Stimulated activated CD4-positive, alpha-beta T cell treated with anti-CD3 and anti-CD28 coated beads, Interleukin-4, amount 100 ng/mL, for 4 hours (primary cell): ENCODE measurements around the gene MVK.

Experiments used
- DNase-seq, 2 experiments: peaks; one replicate each; pipeline ENCODE4 v3.0.0-alpha.2; 2020

MVK gene

DNA sequence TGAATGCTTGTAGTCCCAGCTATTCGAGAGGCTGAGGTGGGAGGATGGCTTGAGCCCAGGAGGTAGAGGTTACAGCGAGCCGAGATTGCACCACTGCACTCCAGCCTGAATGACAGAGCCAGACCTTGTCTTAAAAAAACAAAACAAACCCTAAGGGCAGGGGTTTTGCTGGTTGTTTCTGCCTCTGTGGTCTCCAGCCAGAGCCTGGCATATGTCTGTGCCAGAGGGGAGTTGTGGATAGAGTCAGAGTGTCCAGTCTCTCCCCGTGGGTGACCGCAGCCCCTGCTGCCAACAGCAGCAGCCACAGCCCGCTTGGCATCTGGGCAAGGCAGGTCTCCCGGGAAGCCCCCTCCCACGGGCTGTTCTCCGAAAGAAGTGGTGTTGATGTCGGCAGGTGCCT lies 37.6 kb downstream of the MVK start:
- no peak for DNase-seq

DNA sequence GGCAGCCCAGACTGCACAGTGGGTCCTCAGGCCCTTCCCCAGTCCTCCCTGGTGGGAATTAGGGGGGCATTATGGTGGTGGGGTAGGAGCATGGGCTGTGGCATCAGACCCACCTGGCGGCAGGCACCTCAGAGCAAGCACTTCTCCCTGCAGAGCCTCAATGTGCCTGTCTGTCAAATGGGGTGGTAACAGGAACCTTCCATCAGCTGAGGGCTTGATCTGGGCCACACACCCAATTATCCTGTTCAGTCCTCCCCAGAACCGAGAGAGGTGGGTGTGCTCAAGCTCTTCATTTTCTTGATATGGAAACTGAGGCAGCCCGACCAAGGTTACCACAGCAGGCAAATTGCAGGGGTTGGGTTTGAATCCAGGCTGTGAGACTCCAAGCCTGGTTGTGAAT lies 38.4 kb downstream of the MVK start:
- no peak for DNase-seq

DNA sequence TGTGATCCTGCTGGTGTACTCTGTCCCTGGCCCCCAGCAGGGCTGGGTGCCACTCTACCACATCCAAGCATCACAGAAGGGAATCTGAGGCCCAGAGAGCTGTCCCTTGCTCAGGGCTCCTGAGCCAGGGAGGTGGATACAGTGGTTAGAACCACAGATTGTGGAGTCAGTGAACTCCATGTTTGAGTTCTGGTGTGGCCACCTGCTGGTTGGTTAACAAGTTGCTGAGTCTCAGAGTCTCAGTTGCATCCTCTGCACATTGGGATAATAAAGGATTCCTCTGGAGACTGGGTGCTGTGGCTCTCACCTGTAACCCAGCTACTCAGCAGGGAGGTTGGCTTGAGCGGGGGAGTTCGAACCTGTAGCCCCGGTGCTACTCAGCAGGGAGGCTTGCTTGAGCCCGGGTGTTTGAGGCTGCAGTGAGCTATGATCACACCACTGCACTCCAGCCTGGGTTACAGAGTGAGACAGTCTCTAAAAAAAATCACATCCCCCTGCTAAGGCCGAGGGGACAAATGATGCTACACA lies 39.4 kb downstream of the MVK start:
- DNase-seq, result no peak

DNA sequence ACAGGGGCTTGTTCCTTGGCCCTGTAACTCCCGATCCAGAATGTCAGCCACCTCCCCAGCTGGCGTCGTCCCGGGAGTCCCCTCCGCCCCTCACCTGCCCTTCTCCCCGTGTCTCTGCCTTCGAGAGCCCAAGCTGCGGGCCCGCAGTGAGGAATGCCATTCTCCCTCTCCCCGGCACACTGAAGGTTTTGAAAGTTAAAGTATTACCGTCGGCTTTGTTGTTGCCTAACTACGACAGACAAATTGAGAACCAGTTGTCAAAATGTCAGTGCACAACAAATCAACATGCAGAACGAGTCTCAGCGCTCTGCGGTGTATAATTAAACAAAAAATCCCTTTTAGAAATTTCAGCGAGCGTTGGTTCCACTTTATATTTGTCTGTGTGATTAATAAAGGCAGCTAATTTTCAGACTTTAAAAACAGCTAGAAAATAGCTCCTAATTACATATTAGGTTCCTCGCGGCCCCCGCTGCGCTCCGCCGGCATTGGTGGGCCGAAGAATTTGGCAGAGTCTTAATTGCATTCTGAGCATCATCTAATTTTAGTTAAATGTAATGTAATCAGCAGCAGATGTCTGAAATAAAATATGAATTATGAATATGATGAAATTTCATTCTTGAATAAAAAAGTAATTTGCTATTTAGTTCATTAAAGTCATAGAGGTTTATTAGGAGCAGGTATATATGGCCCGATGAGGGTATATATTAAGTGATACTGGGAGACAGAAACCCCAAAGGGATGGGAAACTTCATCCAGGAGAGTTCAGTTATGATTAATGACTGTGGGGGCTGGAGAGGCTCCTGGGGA lies 40.3 kb downstream of the MVK start:
- DNase-seq, result no peak

DNA sequence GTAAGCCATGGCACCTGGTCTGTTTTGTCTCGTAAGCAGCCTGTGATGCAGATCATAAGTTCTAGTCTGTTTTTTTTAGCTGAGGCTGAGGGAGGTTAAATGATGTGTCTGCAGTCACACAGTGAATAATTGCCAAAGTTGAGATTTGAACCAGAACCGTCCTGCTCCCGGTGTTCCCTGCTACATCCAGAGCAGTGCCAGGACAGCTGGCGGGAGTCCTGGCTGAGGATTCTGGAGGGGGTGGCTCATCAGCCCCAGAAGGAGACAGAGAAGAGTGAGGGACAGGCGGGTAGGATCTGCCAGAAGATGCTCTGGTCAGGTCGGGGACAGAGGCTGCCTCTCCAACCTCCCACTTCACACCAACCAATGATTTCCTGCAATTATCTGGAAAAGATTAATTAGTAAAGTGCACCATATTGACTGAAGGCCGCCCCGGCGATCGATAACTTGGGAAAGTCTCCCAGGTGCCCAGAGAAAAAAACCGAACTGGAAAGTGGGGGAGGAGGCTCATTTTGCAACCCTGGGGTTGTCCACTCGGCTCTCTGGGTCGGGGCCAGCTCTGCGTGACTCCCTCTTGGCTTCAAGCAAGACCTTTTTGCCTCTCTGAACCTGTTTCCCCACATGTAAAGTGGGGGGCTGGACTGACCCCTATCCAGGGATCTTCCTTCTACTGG lies 42.1 kb downstream of the MVK start:
- DNase-seq, result no peak

DNA sequence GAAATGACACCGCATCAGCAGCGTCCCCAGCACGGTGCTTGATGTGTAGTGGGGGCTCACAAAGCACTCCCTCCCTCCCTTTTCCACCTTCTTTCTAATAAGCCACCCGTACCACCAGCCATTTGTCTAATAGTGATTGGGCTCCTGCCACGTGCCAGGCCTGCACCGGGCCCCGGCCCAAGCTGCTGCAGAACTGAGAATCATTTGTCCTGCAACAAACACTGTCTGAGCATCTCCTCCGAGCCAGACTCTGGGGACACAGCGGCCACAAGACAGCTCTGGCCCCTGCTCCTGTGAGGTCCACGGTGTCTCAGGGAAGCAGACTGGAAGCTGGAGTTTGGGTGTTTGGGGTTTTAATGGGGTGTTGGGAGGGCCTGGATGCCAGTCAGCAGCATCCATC lies 43.9 kb downstream of the MVK start:
- DNase-seq, result no peak

DNA sequence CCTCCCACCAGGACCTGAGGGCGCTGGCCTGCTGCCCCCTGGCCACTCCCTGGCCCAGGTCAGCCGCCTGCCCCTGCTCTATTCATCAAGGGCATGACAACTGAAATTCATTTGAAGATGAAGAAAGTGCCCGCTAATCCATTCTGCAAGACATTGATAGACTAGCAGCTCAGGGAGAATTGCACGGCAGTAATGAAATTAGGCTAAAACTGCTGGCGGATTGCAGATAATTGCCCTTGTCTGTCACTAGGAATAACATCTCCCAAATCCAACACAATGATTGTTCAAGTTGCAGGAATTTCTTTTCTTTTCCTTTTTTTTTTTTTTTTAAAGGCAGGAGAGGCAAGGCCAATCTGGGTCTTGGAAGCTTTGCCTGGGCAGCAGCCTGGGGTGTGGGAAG lies 44.5 kb downstream of the MVK start:
- DNase-seq, result no peak

DNA sequence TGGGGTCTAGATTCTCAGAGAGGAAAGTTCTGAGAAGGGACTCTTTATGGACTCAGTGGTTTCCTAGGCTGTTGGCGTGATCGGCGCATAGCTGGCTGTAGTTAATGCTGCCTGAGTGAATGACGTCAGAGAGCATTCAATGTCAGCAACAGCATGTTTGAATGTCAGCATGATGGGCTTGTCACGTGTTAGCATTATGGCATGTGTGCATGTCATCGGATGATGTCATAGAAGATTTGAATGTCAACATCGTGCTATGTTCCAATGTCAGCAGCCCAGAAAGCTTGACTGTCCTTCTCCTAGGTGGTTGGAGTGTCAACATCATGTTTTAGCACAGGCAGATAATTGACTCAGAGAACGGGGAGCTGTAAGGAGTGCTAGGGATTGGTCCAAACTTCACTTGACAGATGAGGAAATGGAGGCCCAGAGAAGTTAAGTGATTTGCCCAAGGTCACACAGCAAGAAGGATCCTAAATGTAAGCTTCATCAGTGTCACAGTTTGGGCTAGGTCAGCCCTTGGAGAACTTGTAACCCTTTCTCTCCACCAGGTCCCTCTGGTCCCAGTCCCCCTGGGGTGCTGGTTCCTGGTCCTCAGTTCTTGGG lies 45.5 kb downstream of the MVK start:
- DNase-seq, result no peak

DNA sequence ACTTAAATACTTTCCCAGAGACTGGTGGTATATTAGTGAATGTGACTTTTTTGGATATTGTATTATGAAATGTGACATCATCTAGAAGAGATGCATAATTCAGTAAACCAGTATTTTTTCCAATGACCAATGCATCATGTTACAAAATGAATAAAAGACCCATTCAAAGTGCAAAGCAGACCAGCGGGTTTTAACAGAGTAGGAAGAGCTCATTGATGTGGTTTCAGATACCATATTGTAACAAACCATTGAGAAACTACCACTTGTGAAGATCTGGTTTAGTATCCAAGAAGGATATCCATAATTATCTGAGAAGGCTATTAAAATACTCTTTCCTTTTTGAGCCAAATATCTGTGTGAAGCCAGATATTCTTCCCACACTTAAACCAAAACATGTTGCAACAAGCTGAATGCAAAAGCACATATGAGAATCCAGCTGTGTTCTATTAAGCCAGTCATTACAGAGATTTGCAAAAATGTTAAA lies 47.7 kb downstream of the MVK start:
- no peak for DNase-seq

DNA sequence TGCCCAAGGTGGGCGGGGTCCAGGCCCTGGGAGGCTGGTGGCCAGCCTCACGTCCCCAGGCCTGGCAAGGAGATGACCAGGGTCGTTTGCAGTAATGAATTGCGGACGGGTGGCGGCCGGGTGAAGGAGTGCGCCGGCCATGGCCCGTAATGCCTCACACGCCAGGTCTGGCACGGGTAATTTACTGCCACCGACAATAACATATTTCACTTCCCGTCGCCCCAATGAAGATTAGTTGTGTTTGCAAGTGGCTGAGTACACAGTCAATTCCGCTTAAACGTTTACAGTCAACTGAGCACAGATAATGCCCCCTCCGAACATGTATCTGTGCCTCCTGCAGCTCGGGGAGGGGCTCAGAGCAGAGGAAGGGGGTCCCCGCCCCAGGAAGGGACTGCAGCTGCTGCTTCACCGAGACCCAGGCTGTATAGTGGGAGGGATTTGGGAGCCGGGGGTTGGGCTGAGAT lies 48.3 kb downstream of the MVK start:
- no peak for DNase-seq

DNA sequence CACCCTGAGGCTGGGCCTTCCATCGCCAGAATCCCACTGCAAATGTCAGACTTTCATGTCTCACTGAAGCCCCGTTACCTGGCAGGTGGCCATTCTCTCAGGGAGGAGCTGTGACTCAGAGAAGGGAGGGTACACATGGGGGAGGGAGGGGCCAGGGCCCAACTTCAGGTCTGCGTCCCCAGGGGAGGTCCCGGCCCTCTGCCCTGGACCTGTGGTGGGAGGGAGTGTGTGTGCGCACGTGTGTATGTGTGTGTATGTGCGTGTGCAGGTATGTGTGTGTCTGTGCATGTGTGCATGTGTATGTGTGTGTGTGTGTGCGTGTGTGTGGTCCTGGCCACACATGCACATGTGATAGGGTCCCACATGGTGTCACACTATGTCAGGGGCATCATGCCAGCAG lies 50.9 kb downstream of the MVK start:
- no peak for DNase-seq

DNA sequence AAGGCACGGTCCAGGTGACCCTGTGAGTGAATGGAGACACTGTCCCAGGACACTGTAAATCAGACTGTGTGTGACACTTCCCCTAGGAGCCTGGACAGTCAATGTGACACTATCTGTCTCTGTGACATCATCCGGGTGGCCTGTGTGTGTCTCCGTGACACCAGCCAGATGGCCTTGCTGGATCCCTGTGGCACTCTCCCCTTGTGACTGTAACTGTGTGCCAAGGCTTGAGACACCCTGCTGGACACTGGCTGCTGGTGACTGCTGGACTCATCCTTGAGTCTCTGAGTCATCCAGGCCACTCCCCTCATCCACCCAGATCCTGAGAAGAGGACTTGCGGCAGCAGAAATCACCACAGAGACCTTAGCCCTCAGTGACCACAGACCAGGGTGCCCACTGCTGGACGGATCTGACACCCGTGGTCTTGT lies 51.6 kb downstream of the MVK start:
- DNase-seq, result no peak

DNA sequence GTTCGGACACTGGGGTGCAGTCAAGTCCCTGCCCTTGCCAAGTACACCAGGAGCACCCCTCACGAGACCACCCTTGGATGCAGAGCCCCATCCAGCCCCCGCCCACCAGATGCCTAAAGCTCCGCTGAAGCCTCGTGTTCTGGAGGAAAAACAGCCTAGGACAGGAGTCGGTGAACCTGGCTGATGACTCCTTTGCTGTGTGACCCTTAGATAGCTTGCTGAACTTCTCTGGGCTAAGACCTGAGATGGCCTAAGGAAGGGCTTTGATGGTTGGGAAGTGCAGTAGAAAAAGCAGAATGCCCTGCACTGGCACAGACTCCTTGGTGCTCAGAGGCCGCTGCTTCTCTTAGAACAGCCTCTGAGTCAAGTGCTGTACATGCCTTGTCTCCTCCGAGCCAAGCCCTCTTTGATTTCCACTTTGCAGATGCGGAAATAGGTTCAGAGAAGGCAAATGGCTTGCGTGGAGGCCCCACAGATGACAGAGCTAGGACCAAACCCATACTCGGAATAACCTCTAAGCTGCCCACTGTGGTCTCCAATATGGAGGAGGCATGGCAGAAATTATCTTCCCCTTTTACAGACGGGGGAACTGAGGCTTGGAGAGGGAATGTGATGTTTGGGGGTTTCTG lies 52.3 kb downstream of the MVK start:
- DNase-seq, result no peak

DNA sequence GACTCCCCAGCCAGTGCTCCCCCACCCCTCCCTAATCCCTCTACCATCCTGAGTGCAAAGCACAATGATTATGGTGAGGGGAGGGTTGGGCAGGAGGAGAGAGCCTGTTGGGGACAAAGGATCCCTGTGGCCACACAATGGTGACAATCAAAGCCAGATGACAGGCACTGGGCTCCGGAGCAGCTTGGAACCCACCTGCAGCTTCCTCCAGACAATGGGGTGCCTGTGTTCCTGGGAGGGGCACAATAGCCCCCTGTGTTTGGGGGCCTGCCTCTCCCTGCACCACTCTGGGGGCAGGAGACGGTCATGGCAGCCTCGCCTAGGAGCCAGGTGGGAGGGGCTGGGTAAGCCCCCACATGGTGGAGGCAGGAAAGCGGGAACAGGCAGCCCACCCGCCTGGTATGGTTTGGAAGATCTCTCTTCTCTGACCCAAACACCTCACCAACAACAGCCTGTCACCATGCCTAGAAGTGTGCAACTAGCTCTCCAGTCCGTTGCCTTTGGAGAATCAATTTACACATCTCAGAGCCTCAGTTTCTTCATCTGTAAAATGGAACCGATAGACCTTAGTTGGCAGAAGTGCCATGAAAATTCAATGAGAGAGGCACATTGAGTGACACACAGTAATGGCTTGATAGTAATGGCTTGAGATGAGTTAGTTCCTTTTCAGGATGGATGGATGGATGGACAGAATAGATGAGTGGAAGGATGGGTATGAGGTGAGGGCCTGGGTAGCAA lies 53.0 kb downstream of the MVK start:
- no peak for DNase-seq

DNA sequence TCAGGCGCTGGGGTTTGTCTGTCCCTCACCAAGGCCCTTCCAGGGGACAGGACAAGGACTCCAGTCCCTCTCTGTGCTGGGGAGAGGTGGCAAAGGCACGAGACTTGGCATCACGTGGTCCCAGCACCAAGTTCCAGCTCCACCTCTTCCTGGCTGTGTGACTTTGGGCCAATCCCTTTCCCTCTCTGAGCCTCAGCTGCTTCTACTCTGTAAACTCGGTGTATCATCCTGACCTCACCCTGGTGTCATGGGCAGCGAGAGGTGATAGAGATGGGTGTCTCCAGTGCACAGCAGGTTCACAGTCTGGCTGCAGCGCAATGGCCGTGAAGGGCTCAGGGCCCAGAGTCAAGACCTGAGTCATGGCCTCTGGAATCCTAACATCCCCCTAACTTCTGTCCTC lies 54.0 kb downstream of the MVK start:
- no peak for DNase-seq

DNA sequence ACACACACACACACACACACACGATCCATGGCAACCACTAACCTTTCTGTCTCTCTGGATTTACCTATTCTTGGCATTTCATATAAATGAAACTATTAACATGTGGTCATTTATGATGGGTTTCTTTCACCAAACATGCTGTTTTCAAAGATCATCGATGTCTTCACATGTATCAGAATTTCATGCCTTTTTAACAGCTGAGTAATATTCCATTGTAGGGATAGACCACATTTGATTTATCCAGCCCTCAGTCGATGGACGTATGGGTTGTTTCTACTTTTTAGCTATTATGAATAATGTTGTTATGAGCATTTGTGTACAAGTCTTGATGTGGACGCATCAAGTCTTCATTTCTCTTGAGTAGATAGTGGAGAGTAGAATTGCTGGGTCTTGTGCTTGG lies 56.5 kb downstream of the MVK start:
- DNase-seq, result no peak

DNA sequence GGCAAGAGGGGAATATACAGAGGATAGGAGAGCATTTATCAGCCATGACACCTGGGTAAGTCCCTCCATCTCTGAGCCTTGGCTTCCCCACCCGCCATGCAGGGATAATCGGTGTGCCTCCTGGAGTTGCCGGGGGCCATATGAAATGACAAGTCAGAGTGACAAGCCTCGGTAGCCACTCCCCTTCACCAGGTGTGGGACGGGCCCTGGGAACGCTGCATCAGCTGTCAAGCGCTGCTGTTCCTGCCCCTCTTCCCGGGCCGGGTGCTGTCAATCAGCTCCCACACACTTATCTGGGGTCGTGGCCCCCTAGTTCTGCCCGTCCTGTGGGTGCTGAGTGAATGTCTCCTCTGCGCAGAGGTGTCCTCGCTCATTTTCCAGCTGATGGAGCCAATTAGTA lies 57.2 kb downstream of the MVK start:
- DNase-seq, result no peak

DNA sequence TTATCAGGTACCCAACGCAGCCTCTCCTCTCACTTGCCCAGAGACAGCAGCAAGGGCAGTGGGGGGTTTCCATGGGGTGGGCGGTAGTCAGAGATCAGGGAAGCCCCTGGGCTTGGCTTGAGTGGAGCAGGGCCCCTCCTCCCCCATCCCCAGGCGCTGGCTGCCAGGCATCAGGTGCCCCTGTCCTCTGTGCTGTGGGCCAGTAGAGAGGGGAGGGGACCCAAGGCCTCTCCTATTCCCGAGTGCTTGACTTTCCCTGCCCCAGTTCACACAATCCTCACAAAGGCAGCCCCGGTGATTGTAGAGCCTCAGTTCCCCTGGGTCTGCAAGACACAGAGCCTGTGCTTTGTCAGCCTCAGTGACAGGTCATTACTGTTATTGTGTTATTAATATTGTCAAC lies 57.7 kb downstream of the MVK start:
- no peak for DNase-seq

DNA sequence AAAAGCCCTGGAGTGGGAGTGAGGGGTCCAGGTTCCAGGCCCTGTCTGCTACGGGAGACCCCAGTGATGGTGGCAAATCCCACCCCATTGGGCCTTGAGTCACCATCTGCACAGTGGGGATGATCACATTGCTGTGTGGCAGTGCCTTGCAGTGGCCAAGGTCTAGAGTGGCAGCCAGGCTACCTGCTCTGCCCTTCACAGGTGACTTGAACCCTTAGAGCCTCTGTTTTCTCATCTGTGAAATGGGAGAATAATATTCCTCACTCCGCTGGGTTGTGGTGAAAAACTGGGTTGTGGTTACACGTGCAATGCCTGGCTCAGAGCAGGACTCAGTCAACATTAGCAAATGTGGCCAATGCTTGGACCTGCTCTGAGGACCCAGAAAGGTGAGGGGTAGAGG lies 58.2 kb downstream of the MVK start:
- DNase-seq, result no peak

DNA sequence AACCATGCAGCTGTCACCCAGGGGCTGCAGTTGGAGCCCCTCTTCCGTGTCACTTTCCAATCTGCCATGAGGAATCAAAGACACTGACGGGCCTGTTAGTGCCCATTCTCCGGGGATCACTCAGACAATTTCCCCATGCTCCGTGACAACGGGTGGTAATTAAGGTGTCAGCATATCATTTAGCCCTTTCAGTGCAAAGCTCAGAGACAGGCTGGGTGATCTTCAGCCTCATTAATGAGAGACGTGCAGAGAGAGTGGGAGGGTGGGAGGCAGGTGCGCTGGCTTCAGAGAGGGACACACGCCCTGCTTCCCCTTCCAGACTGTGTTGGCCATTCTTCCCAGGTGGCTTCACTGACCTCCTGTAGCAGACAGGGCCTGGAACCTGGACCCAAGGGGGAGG lies 58.7 kb downstream of the MVK start:
- DNase-seq, result no peak

DNA sequence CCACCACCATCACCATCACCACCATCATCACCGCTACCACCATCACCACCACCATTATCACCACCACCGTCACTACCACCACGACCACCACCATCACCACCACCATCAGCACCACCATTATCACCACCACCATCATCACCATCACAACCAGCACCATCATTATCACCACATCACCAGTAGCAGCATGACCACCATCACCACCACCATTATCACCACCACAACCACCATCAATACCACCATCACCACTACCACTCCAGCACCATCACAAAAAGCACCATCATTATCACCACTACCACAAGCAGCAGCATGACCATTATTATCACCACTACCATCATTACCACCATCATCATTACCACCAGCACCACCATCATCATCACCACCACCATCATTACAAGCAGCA lies 62.1 kb downstream of the MVK start:
- DNase-seq, result no peak

DNA sequence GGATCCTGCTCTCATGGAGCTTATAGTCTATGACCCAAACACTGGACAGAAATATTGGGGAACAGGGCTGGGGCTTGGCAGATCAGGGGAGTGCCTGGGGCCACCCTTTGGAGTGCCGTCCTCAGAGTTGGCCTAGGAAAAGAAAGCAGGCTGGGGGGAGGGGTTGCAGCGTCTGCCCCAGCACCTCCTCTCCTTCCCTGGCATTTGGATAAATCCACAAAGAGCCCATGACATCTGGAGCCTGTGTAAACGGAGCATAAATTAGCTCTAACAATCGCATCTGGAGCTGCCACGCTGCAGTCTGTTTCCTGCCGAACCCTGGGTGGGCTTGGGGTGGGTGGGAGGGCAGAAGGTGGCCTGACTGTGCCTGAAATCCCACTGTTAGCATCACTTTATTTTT lies 63.8 kb downstream of the MVK start:
- DNase-seq, result no peak

DNA sequence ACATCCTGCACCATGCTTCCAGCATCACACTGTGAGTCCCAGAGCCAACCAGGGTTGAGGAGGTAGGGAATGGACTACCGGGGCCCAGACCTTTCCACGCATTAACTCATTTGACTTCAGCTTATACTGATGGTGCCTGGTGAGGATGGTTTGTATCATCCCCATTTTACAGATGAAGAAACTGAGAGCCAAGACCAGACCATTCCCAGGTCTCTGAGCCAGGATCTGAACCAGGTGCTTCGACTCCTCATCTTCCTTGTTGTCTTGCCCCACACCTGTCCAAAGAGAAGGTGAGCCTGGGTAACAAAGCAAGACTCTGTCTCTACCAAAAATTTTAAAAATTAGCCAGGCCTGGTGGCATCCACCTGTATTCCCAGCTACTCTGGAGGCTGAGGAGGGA lies 64.4 kb downstream of the MVK start:
- DNase-seq, result no peak
